HT1080 (cell line): Measurements from ENCODE around the gene FLII. TPM values are rescaled to one million over a fixed set of nuclear protein-coding genes. Genes with fewer than 3 reads are reported as not detected.

Source experiments
- DNase-seq: peaks from one replicate; pipeline ENCODE4 v3.0.0-alpha.2; 2015; ENCODE audit warnings: low read depth
- total RNA-seq: library from RNA; depleted of rRNA; stranded (reverse); fragments of >200 nt; shearing (Covaris generic); gene quantifications from 2 replicates; pipeline ENCODE4 v1.2.3, GENCODE V29; 2014

Gene FLII
- total RNA-seq, 1 experiment from 2014 or later, result 189 TPM

GRCh38 chr17:18245038-18245776 lies 13.3 kb downstream of the FLII start:
- DNase-seq, result no peak

GRCh38 chr17:18241229-18241871 lies 17.2 kb downstream of the FLII start:
- DNase-seq, result no peak

GRCh38 chr17:18240449-18240848 lies 18.1 kb downstream of the FLII start:
- DNase-seq, result no peak

GRCh38 chr17:18238299-18238698 lies 20.2 kb downstream of the FLII start:
- DNase-seq, result no peak

GRCh38 chr17:18237461-18237860 lies 21.1 kb downstream of the FLII start:
- DNase-seq, result no peak

GRCh38 chr17:18236494-18236893 lies 22.0 kb downstream of the FLII start:
- no peak for DNase-seq

GRCh38 chr17:18235743-18236256 lies 22.7 kb downstream of the FLII start:
- DNase-seq, result peak; percentile 93

GRCh38 chr17:18234853-18235380 lies 23.6 kb downstream of the FLII start:
- DNase-seq, result no peak

- no peak for DNase-seq
Measured at GRCh38 chr17:18233803-18234518, 24.6 kb downstream of the FLII start.

- DNase-seq, result no peak
Measured at GRCh38 chr17:18231164-18231563, 27.4 kb downstream of the FLII start.

- DNase-seq, result no peak
Measured at GRCh38 chr17:18230288-18231141, 28.0 kb downstream of the FLII start.

- no peak for DNase-seq
Measured at GRCh38 chr17:18229771-18230170, 28.8 kb downstream of the FLII start.

GRCh38 chr17:18229254-18229653 lies 29.3 kb downstream of the FLII start:
- DNase-seq, result no peak

GRCh38 chr17:18228176-18228682 lies 30.3 kb downstream of the FLII start:
- DNase-seq, result no peak

- DNase-seq, result no peak
Measured at GRCh38 chr17:18227635-18228034, 30.9 kb downstream of the FLII start.

- DNase-seq, result no peak
Measured at GRCh38 chr17:18226284-18226945, 32.1 kb downstream of the FLII start.

GRCh38 chr17:18225642-18226283 lies 32.8 kb downstream of the FLII start:
- peak; percentile 24 for DNase-seq

- peak; percentile 90 for DNase-seq
Measured at GRCh38 chr17:18225121-18225641, 33.4 kb downstream of the FLII start, which contains the start of gene LLGL1. TSS of gene LLGL1 (plus strand) at chr17:18225635. CDS start at chr17:18225683, 48 bp downstream.
